ENCODE data around the gene WDFY3.

DNA sequence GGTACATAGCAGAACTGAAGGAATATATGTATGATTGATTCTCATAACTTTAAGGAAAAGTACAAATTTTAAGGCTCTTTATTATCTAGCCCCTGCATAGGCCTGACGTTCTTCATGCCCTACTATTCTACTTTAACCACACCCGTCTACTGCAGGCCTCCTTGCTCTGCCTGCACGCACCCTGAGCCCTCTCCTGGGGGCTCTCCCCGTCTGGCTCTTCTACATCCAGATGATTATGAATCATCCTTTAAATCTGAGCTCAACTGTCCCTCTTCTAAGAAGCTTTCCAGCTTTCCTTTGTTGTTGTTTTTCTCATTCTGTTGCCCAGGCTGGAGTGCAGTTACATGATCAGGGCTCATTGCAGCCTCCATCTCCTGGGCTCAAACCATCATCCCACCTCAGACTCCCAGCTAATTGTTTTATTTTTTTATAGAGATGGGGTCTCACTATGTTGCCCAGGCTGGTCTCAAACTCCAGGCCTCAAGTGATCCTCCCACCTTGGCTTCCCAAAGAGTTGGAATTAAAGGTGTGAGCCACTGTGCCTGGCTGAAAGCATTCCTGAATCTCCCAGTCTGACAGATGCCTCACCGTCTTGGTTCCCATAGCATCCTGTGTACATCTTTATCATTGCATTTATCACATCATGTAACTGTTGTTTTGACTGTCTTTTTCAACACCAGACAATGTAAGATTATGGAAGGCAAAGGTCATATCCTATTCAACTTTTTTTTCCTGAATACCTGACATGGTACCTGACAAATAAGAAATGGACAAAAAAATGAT is 89.2 kb downstream of the WDFY3 start:
- no peak for TF ChIP-seq EP300 (IDR thresholded peaks at IDR 0.05)
- TF ChIP-seq, protein P1, sequence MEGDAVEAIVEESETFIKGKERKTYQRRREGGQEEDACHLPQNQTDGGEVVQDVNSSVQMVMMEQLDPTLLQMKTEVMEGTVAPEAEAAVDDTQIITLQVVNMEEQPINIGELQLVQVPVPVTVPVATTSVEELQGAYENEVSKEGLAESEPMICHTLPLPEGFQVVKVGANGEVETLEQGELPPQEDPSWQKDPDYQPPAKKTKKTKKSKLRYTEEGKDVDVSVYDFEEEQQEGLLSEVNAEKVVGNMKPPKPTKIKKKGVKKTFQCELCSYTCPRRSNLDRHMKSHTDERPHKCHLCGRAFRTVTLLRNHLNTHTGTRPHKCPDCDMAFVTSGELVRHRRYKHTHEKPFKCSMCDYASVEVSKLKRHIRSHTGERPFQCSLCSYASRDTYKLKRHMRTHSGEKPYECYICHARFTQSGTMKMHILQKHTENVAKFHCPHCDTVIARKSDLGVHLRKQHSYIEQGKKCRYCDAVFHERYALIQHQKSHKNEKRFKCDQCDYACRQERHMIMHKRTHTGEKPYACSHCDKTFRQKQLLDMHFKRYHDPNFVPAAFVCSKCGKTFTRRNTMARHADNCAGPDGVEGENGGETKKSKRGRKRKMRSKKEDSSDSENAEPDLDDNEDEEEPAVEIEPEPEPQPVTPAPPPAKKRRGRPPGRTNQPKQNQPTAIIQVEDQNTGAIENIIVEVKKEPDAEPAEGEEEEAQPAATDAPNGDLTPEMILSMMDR (IDR thresholded peaks at IDR 0.05): no peak
